ENCODE data around the gene ELOVL4.

The ELOVL4 gene

DNA sequence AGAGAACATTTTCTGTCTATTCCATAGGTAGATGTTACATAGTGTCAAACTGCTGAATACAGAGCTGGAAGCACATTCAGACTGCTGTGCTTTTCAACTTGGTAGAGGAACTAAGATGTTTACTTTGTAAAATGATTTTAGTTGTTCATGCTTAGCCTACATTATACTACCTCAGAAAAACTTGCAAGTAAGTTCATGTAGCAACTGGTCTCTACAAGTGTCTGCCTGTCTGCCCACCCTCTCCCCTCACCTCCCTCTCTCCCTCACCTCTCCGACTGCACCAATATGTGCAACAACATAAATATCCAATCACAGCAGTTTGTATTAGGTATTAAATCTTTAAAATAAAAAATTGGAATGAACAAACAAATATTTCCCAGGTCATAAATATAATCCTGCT is 25.3 kb downstream of the ELOVL4 start:
- H3K9ac ChIP-seq (ENCODE audit: low read depth, low read length): no peak overlapping the region
- no peak overlapping the region for H3K4me3 ChIP-seq (ENCODE audit: low read depth in 1 of 2, low read length in 2 of 2)
- no peaks in the 10 kb centered on the region; the same call in 1 of the 2 replicates for H4K20me1 ChIP-seq (ENCODE audit: insufficient read depth, low read length)
- H3K27me3 ChIP-seq (ENCODE audit: insufficient read depth, low read length, poor library complexity): no peaks in the 10 kb centered on the region
- H3K27ac ChIP-seq (ENCODE audit: low read length): no peak overlapping the region
- H3K9me3 ChIP-seq (ENCODE audit: insufficient read depth, low read length, severe bottlenecking): no peaks in the 10 kb centered on the region
- no peak for ATAC-seq (ENCODE audit: insufficient read depth, low read depth)
- TF ChIP-seq, protein P1, sequence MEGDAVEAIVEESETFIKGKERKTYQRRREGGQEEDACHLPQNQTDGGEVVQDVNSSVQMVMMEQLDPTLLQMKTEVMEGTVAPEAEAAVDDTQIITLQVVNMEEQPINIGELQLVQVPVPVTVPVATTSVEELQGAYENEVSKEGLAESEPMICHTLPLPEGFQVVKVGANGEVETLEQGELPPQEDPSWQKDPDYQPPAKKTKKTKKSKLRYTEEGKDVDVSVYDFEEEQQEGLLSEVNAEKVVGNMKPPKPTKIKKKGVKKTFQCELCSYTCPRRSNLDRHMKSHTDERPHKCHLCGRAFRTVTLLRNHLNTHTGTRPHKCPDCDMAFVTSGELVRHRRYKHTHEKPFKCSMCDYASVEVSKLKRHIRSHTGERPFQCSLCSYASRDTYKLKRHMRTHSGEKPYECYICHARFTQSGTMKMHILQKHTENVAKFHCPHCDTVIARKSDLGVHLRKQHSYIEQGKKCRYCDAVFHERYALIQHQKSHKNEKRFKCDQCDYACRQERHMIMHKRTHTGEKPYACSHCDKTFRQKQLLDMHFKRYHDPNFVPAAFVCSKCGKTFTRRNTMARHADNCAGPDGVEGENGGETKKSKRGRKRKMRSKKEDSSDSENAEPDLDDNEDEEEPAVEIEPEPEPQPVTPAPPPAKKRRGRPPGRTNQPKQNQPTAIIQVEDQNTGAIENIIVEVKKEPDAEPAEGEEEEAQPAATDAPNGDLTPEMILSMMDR (IDR thresholded peaks at IDR 0.05; ENCODE audit: borderline replicate concordance, extremely low read depth, low read length, poor library complexity, severe bottlenecking): no peak
- no peak for TF ChIP-seq EZH2 (IDR thresholded peaks at IDR 0.05; ENCODE audit: borderline replicate concordance, low read depth, low read length, severe bottlenecking)
- no peak overlapping the region for H2AFZ ChIP-seq (ENCODE audit: low read depth, low read length)
- no peak overlapping the region for H3K4me2 ChIP-seq (ENCODE audit: insufficient read depth, low read length)
- no peak for DNase-seq
- no peaks in the 10 kb centered on the region for H3K4me1 ChIP-seq (ENCODE audit: insufficient read depth, low read length)
- peaks cover 11% of the 10 kb centered on the region for H3K79me2 ChIP-seq (ENCODE audit: insufficient read depth, low read length)
- H3K36me3 ChIP-seq (ENCODE audit: insufficient read depth, low read length): peaks cover 75% of the 10 kb centered on the region

DNA sequence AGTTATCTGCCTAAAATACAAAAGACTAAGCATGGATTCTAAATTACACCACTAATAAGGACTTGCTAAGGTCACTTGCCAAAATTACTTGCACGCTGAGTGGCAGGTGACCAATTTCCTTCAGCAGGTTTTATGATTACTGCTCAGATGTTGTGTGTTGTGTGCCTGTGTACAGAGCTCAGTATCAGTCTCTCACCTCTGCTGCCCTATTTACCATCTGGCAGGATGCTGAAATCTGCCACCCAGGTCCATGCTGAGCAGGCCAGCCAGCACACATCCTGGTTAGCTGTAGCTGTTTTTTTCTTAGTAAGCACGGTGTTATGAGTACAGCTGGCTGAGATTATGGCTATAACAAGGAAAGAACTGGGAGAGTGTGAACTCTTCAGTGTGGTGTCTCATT is 34.0 kb downstream of the ELOVL4 start:
- Histone ChIP-seq H3K4me3 (ENCODE audit: low read depth in 1 of 2, low read length in 2 of 2) (no peak overlapping the region), H4K20me1 (ENCODE audit: insufficient read depth, low read length) (no peaks in the 10 kb centered on the region), H3K4me2 (ENCODE audit: insufficient read depth, low read length) (no peak overlapping the region), H2AFZ (ENCODE audit: low read depth, low read length) (no peak overlapping the region), H3K4me1 (ENCODE audit: insufficient read depth, low read length) (no peaks in the 10 kb centered on the region), H3K9me3 (ENCODE audit: insufficient read depth, low read length, severe bottlenecking) (no peaks in the 10 kb centered on the region), H3K36me3 (ENCODE audit: insufficient read depth, low read length) (peaks cover 32% of the 10 kb centered on the region), H3K9ac (ENCODE audit: low read depth, low read length) (no peak overlapping the region), H3K79me2 (ENCODE audit: insufficient read depth, low read length) (no peaks in the 10 kb centered on the region), H3K27ac (ENCODE audit: low read length) (no peak overlapping the region), H3K27me3 (ENCODE audit: insufficient read depth, low read length, poor library complexity) (no peaks in the 10 kb centered on the region)
- no peak for DNase-seq
- ATAC-seq (ENCODE audit: insufficient read depth, low read depth): peak; percentile 70
- no peak for TF ChIP-seq EZH2 (IDR thresholded peaks at IDR 0.05; ENCODE audit: borderline replicate concordance, low read depth, low read length, severe bottlenecking)
- TF ChIP-seq, protein P1 (IDR thresholded peaks at IDR 0.05; ENCODE audit: borderline replicate concordance, extremely low read depth, low read length, poor library complexity, severe bottlenecking): no peak

DNA sequence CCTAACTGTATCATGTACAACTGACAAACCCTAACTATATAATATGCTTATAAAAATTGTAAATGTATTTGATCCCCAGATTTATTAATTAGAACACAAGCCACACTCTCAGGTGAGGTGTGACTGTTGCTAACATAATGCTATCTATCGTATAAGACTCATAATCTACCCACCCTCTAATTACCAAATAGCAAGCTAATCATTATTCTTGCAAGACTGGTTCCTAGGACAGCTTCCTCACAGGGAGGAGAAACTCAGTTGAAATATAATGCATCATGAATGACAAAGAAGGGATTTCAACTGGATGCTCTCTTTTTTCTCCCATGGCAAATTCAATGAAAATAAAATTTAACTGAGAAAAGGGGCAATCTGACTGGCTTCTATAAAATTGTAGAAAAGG is 35.4 kb downstream of the ELOVL4 start:
- TF ChIP-seq EZH2 (IDR thresholded peaks at IDR 0.05; ENCODE audit: borderline replicate concordance, low read depth, low read length, severe bottlenecking): no peak
- TF ChIP-seq, protein P1 (IDR thresholded peaks at IDR 0.05; ENCODE audit: borderline replicate concordance, extremely low read depth, low read length, poor library complexity, severe bottlenecking): no peak
- Histone ChIP-seq H3K27me3 (ENCODE audit: insufficient read depth, low read length, poor library complexity) (no peaks in the 10 kb centered on the region), H3K4me1 (ENCODE audit: insufficient read depth, low read length) (no peaks in the 10 kb centered on the region), H3K27ac (ENCODE audit: low read length) (no peak overlapping the region), H3K4me3 (ENCODE audit: low read depth in 1 of 2, low read length in 2 of 2) (no peak overlapping the region), H2AFZ (ENCODE audit: low read depth, low read length) (no peak overlapping the region), H3K9ac (ENCODE audit: low read depth, low read length) (no peak overlapping the region), H3K4me2 (ENCODE audit: insufficient read depth, low read length) (no peak overlapping the region), H4K20me1 (ENCODE audit: insufficient read depth, low read length) (no peaks in the 10 kb centered on the region), H3K9me3 (ENCODE audit: insufficient read depth, low read length, severe bottlenecking) (no peaks in the 10 kb centered on the region), H3K36me3 (ENCODE audit: insufficient read depth, low read length) (peaks cover 25% of the 10 kb centered on the region), H3K79me2 (ENCODE audit: insufficient read depth, low read length) (no peaks in the 10 kb centered on the region)
- ATAC-seq (ENCODE audit: insufficient read depth, low read depth): no peak
- DNase-seq: no peak

DNA sequence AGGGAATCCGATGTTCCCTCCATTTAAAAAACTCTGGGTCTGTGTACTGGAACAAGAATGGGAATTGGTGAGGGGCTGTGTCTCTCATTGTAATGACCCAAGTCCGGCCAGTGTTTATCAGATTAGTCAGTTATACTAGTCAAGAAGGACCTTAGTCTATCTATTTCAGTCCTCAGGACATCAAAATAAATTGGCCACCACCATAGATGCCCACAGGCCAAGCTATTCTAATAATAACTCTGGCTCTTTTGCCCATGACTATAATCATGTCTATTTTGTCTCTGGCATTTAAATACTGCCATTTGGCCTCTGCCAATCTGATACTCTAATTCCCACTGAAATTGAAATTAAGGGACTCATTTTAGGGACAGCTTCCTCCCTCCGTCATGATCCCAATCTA is 37.8 kb downstream of the ELOVL4 start:
- no peak overlapping the region for H2AFZ ChIP-seq (ENCODE audit: low read depth, low read length)
- H3K4me2 ChIP-seq (ENCODE audit: insufficient read depth, low read length): no peak overlapping the region
- H3K27me3 ChIP-seq (ENCODE audit: insufficient read depth, low read length, poor library complexity): no peaks in the 10 kb centered on the region
- H4K20me1 ChIP-seq (ENCODE audit: insufficient read depth, low read length): no peaks in the 10 kb centered on the region
- H3K9ac ChIP-seq (ENCODE audit: low read depth, low read length): no peak overlapping the region
- no peaks in the 10 kb centered on the region for H3K79me2 ChIP-seq (ENCODE audit: insufficient read depth, low read length)
- TF ChIP-seq EZH2 (IDR thresholded peaks at IDR 0.05; ENCODE audit: borderline replicate concordance, low read depth, low read length, severe bottlenecking): no peak
- TF ChIP-seq, protein P1 (IDR thresholded peaks at IDR 0.05; ENCODE audit: borderline replicate concordance, extremely low read depth, low read length, poor library complexity, severe bottlenecking): no peak
- ATAC-seq (ENCODE audit: insufficient read depth, low read depth) (no peak), DNase-seq (no peak)
- no peaks in the 10 kb centered on the region for H3K9me3 ChIP-seq (ENCODE audit: insufficient read depth, low read length, severe bottlenecking)
- no peaks in the 10 kb centered on the region for H3K4me1 ChIP-seq (ENCODE audit: insufficient read depth, low read length)
- H3K36me3 ChIP-seq (ENCODE audit: insufficient read depth, low read length): peaks cover 12% of the 10 kb centered on the region
- H3K4me3 ChIP-seq (ENCODE audit: low read depth in 1 of 2, low read length in 2 of 2): no peak overlapping the region
- no peak overlapping the region for H3K27ac ChIP-seq (ENCODE audit: low read length)
